T-helper 9 cell (primary cell): ENCODE results near the gene MSH3.
"Not testable (repeated sequence)": the region's sequence is repeated elsewhere in the genome, so short reads cannot be mapped to it uniquely, and the experiment has no call there.

Experiments used
- DNase-seq: peaks from one replicate; pipeline ENCODE4 v3.0.0-alpha.2; 2020

The MSH3 gene

GRCh38 chr5:80759866-80760577 lies 105.6 kb downstream of the MSH3 start:
- no peak for DNase-seq

- no peak for DNase-seq
Measured at GRCh38 chr5:80760680-80761079, 106.2 kb downstream of the MSH3 start.

GRCh38 chr5:80761176-80761575 lies 106.7 kb downstream of the MSH3 start:
- DNase-seq: no peak

- no peak for DNase-seq
Measured at GRCh38 chr5:80761966-80762365, 107.5 kb downstream of the MSH3 start.

- DNase-seq: no peak
Measured at GRCh38 chr5:80762573-80762972, 108.1 kb downstream of the MSH3 start.

GRCh38 chr5:80763211-80763610 lies 108.8 kb downstream of the MSH3 start:
- no peak for DNase-seq

- DNase-seq: no peak
Measured at GRCh38 chr5:80763873-80764647, 109.6 kb downstream of the MSH3 start.

GRCh38 chr5:80764786-80765185 lies 110.3 kb downstream of the MSH3 start:
- DNase-seq: no peak

- DNase-seq: no peak
Measured at GRCh38 chr5:80777347-80778287, 123.2 kb downstream of the MSH3 start.

- DNase-seq: no peak
Measured at GRCh38 chr5:80780024-80780423, 125.6 kb downstream of the MSH3 start.

GRCh38 chr5:80780761-80781285 lies 126.4 kb downstream of the MSH3 start:
- no peak for DNase-seq

GRCh38 chr5:80781356-80781755 lies 126.9 kb downstream of the MSH3 start:
- no peak for DNase-seq

- no peak for DNase-seq
Measured at GRCh38 chr5:80782626-80783025, 128.2 kb downstream of the MSH3 start.

GRCh38 chr5:80783751-80784150 lies 129.3 kb downstream of the MSH3 start:
- not testable (repeated sequence) for DNase-seq

- DNase-seq: no peak
Measured at GRCh38 chr5:80784451-80784850, 130.0 kb downstream of the MSH3 start.

- DNase-seq: not testable (repeated sequence)
Measured at GRCh38 chr5:80789319-80790016, 135.0 kb downstream of the MSH3 start.

- DNase-seq: no peak
Measured at GRCh38 chr5:80790698-80791097, 136.2 kb downstream of the MSH3 start.

GRCh38 chr5:80793354-80793753 lies 138.9 kb downstream of the MSH3 start:
- DNase-seq: no peak

- no peak for DNase-seq
Measured at GRCh38 chr5:80796846-80797245, 142.4 kb downstream of the MSH3 start.

- no peak for DNase-seq
Measured at GRCh38 chr5:80797428-80798024, 143.1 kb downstream of the MSH3 start.

GRCh38 chr5:80798166-80798565 lies 143.7 kb downstream of the MSH3 start:
- DNase-seq: no peak

- DNase-seq: no peak
Measured at GRCh38 chr5:80798633-80799032, 144.2 kb downstream of the MSH3 start.
